GM06990 (cell line): ENCODE data around the gene NUDT12.

Source experiments
- DNase-seq: peaks from one replicate; pipeline ENCODE4 v3.0.0-alpha.2; 2011; ENCODE audit not compliant: insufficient read length; ENCODE audit errors: extremely low read depth
- H3K27me3 ChIP-seq: replicated peaks from 2 replicates; pipeline ENCODE4 v1.6.0; 2011; ENCODE audit warnings: low read length; ENCODE audit not compliant: control insufficient read depth, insufficient read depth
- H3K36me3 ChIP-seq: 2 replicates; pipeline ENCODE4 v1.5.1; 2011; ENCODE audit warnings: low read length; ENCODE audit not compliant: control insufficient read depth, insufficient read depth
- H3K4me3 ChIP-seq: replicated peaks from 2 replicates; pipeline ENCODE4 v1.5.1; 2011; ENCODE audit warnings: low read depth, mild to moderate bottlenecking, control low read depth, low read length
- CTCF ChIP-seq: IDR thresholded peaks from 2 replicates; pipeline ENCODE4 v1.5.1; 2011; ENCODE audit warnings: low read length, control low read depth, mild to moderate bottlenecking, inconsistent platforms; ENCODE audit not compliant: insufficient read depth, poor library complexity, severe bottlenecking

The NUDT12 gene

GRCh38 chr5:103561685-103562452, 720 bp downstream of the NUDT12 start:
- no peaks in the 10 kb centered on the region for H3K36me3 ChIP-seq
- no peak for DNase-seq
- no peaks in the 10 kb centered on the region; the same call in 1 of the 2 replicates for H3K27me3 ChIP-seq
- H3K4me3 ChIP-seq: peak overlapping the region; percentile 32
- no peak for TF ChIP-seq CTCF

GRCh38 chr5:103560826-103561225, 1.8 kb downstream of the NUDT12 start:
- Histone ChIP-seq H3K27me3 (no peaks in the 10 kb centered on the region; the same call in 1 of the 2 replicates), H3K4me3 (no peak overlapping the region), H3K36me3 (no peaks in the 10 kb centered on the region)
- DNase-seq: no peak
- TF ChIP-seq CTCF: no peak

GRCh38 chr5:103546858-103547257, 15.7 kb downstream of the NUDT12 start:
- H3K27me3 ChIP-seq: no peaks in the 10 kb centered on the region
- DNase-seq: no peak
- no peaks in the 10 kb centered on the region for H3K36me3 ChIP-seq
- no peak overlapping the region for H3K4me3 ChIP-seq
- TF ChIP-seq CTCF: no peak

GRCh38 chr5:103542441-103542840, 20.1 kb downstream of the NUDT12 start:
- no peak overlapping the region for H3K4me3 ChIP-seq
- TF ChIP-seq CTCF: no peak
- no peak for DNase-seq
- no peaks in the 10 kb centered on the region for H3K27me3 ChIP-seq
- H3K36me3 ChIP-seq: no peaks in the 10 kb centered on the region

GRCh38 chr5:103541569-103541968, 21.0 kb downstream of the NUDT12 start:
- no peaks in the 10 kb centered on the region for H3K36me3 ChIP-seq
- no peaks in the 10 kb centered on the region for H3K27me3 ChIP-seq
- H3K4me3 ChIP-seq: no peak overlapping the region
- DNase-seq: no peak
- TF ChIP-seq CTCF: no peak
